ENCODE data around the gene NEK9. TPM values are rescaled to one million over a fixed set of nuclear protein-coding genes. Genes with fewer than 3 reads are reported as not detected.

Gene NEK9
- total RNA-seq, 1 experiment from 2014 or later = 50.8 TPM

DNA sequence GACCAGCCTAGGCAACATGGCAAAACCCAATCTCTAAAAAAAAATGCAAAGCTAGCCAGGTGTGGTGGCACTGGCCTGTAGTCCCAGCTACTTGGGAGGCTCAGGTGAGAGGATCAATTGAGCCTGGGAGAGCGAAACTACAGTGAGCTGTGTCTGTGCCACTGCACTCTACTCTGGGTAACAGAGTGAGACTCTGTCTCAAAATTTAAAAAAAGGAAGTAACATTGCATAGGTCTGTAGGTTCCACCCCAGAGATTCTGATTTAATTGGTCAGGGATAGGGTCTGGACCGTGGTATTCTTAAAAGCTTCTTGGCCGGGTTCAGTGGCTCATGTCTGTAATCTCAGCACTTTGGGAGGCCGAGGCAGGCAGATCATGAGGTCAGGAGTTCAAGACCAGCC lies 31.2 kb downstream of the NEK9 start:
- ATAC-seq (no peak), DNase-seq (ENCODE audit: low spot score) (no peak)
- ChIA-PET CTCF (interaction anchor here (0.7 kb wide), 1 partner anchor 420 kb away, joined by 3 read pairs; no protein-coding TSS in a partner anchor), POLR2A (interaction anchor here (0.6 kb wide), 1 partner anchor 200 kb away, joined by 7 read pairs; no protein-coding TSS in a partner anchor)
- no peaks in the 10 kb centered on the region for H3K9me3 Mint-ChIP-seq
- TF ChIP-seq RELA (CRISPR knock-in tag; IDR thresholded peaks at IDR 0.05; ENCODE audit: borderline replicate concordance) (no peak), PREB (CRISPR knock-in tag; IDR thresholded peaks at IDR 0.05; ENCODE audit: borderline replicate concordance) (no peak), FOXP1 (CRISPR knock-in tag; IDR thresholded peaks at IDR 0.05; ENCODE audit: borderline replicate concordance) (no peak), GTF2I (CRISPR knock-in tag; conservative IDR thresholded peaks at IDR 0.05) (no peak), SMAD3 (CRISPR knock-in tag; IDR thresholded peaks at IDR 0.05; ENCODE audit: borderline replicate concordance) (no peak), EMX1 (CRISPR knock-in tag; IDR thresholded peaks at IDR 0.05) (no peak), ZNF263 (CRISPR knock-in tag; IDR thresholded peaks at IDR 0.05; ENCODE audit: low read depth) (no peak)
- TF ChIP-seq, protein P1, sequence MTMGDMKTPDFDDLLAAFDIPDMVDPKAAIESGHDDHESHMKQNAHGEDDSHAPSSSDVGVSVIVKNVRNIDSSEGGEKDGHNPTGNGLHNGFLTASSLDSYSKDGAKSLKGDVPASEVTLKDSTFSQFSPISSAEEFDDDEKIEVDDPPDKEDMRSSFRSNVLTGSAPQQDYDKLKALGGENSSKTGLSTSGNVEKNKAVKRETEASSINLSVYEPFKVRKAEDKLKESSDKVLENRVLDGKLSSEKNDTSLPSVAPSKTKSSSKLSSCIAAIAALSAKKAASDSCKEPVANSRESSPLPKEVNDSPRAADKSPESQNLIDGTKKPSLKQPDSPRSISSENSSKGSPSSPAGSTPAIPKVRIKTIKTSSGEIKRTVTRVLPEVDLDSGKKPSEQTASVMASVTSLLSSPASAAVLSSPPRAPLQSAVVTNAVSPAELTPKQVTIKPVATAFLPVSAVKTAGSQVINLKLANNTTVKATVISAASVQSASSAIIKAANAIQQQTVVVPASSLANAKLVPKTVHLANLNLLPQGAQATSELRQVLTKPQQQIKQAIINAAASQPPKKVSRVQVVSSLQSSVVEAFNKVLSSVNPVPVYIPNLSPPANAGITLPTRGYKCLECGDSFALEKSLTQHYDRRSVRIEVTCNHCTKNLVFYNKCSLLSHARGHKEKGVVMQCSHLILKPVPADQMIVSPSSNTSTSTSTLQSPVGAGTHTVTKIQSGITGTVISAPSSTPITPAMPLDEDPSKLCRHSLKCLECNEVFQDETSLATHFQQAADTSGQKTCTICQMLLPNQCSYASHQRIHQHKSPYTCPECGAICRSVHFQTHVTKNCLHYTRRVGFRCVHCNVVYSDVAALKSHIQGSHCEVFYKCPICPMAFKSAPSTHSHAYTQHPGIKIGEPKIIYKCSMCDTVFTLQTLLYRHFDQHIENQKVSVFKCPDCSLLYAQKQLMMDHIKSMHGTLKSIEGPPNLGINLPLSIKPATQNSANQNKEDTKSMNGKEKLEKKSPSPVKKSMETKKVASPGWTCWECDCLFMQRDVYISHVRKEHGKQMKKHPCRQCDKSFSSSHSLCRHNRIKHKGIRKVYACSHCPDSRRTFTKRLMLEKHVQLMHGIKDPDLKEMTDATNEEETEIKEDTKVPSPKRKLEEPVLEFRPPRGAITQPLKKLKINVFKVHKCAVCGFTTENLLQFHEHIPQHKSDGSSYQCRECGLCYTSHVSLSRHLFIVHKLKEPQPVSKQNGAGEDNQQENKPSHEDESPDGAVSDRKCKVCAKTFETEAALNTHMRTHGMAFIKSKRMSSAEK (CRISPR knock-in tag; IDR thresholded peaks at IDR 0.05; ENCODE audit: borderline replicate concordance) = no peak
- H3K36me3 Mint-ChIP-seq = peaks cover 55% of the 10 kb centered on the region
- H3K4me1 Mint-ChIP-seq = peaks cover 6% of the 10 kb centered on the region
- no peak overlapping the region for H3K27ac Mint-ChIP-seq
- H3K4me3 Mint-ChIP-seq = no peak overlapping the region
- no peaks in the 10 kb centered on the region for H3K27me3 Mint-ChIP-seq (ENCODE audit: low read depth)

DNA sequence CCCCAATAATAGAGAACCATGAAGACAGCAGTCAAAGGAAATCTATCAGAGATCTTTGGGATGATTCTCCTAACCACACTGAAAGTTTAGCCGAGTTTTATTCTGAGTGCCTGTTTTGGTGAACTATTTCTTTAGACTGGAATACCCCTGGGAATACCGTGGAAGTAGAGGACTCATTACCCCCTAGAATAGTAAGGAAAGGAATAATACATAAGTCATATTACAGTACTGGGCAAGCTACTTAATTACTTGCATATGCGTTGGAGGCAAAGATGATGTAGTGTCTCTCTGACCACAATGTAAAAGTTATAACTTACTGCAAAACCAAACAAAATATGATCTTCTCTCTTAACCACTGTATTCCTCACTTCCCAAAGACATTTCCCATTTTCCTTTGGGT lies 32.0 kb downstream of the NEK9 start:
- ChIA-PET POLR2A (interaction anchor here (0.6 kb wide), 2 partner anchors 200 to 829 kb away, joined by 5 to 7 read pairs; no protein-coding TSS in a partner anchor), CTCF (no interaction called here)
- H3K36me3 Mint-ChIP-seq = peaks cover 55% of the 10 kb centered on the region
- no peaks in the 10 kb centered on the region for H3K27me3 Mint-ChIP-seq (ENCODE audit: low read depth)
- peaks cover 6% of the 10 kb centered on the region for H3K4me1 Mint-ChIP-seq
- H3K4me3 Mint-ChIP-seq = no peak overlapping the region
- no peaks in the 10 kb centered on the region for H3K9me3 Mint-ChIP-seq
- H3K27ac Mint-ChIP-seq = no peak overlapping the region
- TF ChIP-seq GTF2I (CRISPR knock-in tag; conservative IDR thresholded peaks at IDR 0.05) (no peak), PRRX2 (CRISPR knock-in tag; IDR thresholded peaks at IDR 0.05) (no peak), NFATC4 (CRISPR knock-in tag; IDR thresholded peaks at IDR 0.05) (no peak), AFF4 (CRISPR knock-in tag; IDR thresholded peaks at IDR 0.05; ENCODE audit: borderline replicate concordance) (no peak), SOX15 (CRISPR knock-in tag; IDR thresholded peaks at IDR 0.05) (no peak), SMAD3 (CRISPR knock-in tag; IDR thresholded peaks at IDR 0.05; ENCODE audit: borderline replicate concordance) (no peak), GABPB1 (CRISPR knock-in tag; IDR thresholded peaks at IDR 0.05) (no peak)
- TF ChIP-seq, protein P2, sequence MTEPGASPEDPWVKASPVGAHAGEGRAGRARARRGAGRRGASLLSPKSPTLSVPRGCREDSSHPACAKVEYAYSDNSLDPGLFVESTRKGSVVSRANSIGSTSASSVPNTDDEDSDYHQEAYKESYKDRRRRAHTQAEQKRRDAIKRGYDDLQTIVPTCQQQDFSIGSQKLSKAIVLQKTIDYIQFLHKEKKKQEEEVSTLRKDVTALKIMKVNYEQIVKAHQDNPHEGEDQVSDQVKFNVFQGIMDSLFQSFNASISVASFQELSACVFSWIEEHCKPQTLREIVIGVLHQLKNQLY (CRISPR knock-in tag; IDR thresholded peaks at IDR 0.05) = no peak
- no peak for DNase-seq (ENCODE audit: low spot score)
- no peak for ATAC-seq
